Gastrocnemius medialis (tissue), 4 donors: Measurements from ENCODE around the gene CCDC172. TPM values are rescaled to one million over a fixed set of nuclear protein-coding genes. Genes with fewer than 3 reads are reported as not detected.

Experiments
- ATAC-seq, 2 donors: fragments of 150-250 bp; one replicate each; pipeline ENCODE4 v1.9.1; 2016
- DNase-seq, 2 donors: peaks; one replicate each; pipeline ENCODE4 v3.0.0-alpha.2; 2019
- H3K27ac ChIP-seq, 4 donors: fragments of 200-600 bp; sonication (generic); 1 replicate in 1 of 4; 2 replicates in 3 of 4; pipeline ENCODE4 v1.5.1; 2016 to 2018; ENCODE audit warnings: mild to moderate bottlenecking in 2 of 4, moderate library complexity in 1 of 4
- H3K27me3 ChIP-seq, 3 donors: fragments of 200-600 bp; sonication (generic) in 2 of 3; 1 replicate in 1 of 3; 2 replicates in 2 of 3; pipeline versions ENCODE4 v1.5.1 to v1.6.0; 2016 to 2019; ENCODE audit warnings: mild to moderate bottlenecking in 1 of 3, moderate library complexity in 1 of 3
- H3K36me3 ChIP-seq, 2 donors: fragments of 200-600 bp; sonication (generic) in 1 of 2; one replicate each; pipeline ENCODE4 v1.5.1; 2017 to 2018
- H3K4me1 ChIP-seq, 2 donors: fragments of 200-600 bp; sonication (generic) in 1 of 2; one replicate each; pipeline ENCODE4 v1.5.1; 2016 to 2017; ENCODE audit warnings: mild to moderate bottlenecking in 2 of 2
- H3K4me3 ChIP-seq, 4 donors: fragments of 200-600 bp; sonication (generic) in 3 of 4; 1 replicate in 1 of 4; 2 replicates in 3 of 4; pipeline ENCODE4 v1.5.1; 2016 to 2019; ENCODE audit warnings: mild to moderate bottlenecking in 2 of 4
- H3K9me3 ChIP-seq, 3 donors: fragments of 200-600 bp; sonication (generic) in 2 of 3; 1 replicate in 1 of 3; 2 replicates in 2 of 3; pipeline ENCODE4 v1.5.1; 2016 to 2019
- POLR2A ChIP-seq, 2 donors: fragments of 450-650 bp; IDR thresholded peaks; one replicate each; pipeline ENCODE4 v1.6.1; 2017; ENCODE audit warnings: antibody characterized with exemption in 2 of 2, mild to moderate bottlenecking in 2 of 2, moderate library complexity in 2 of 2
- in situ Hi-C, 4 donors: fragments of 200-750 bp; cut with MboI; loops; one replicate each; pipeline versions ENCODE4 v1.15.0 to v1.8.0; 2017; ENCODE audit warnings: low sequenced_read_pairs in 4 of 4
- intact Hi-C: fragments of 100-400 bp; cut with DNase I; formaldehyde crosslinking; loops from one replicate; pipeline ENCODE4 v1.15.1; 2023; ENCODE audit warnings: low total_unique reads
- total RNA-seq, 4 donors: library from RNA; depleted of rRNA; stranded (reverse); fragments of >200 nt; gene quantifications; one replicate each; pipeline versions ENCODE4 v1.1.0 to v1.2.3, GENCODE V29; 2016
- TF ChIP-seq, protein P1 (sequence below), 5 experiments: fragments of 450-650 bp in 3 of 5; fragments of 200-600 bp in 2 of 5; sonication (generic) in 2 of 5; IDR thresholded peaks in 4 of 5; conservative IDR thresholded peaks in 1 of 5; 1 replicate in 4 of 5; 2 replicates in 1 of 5; pipeline ENCODE4 v1.5.1; 2016 to 2019; ENCODE audit warnings: antibody characterized with exemption in 5 of 5, mild to moderate bottlenecking in 3 of 5, moderate library complexity in 3 of 5

The CCDC172 gene
- total RNA-seq, 4 donors from 2014 or later: not detected

DNA sequence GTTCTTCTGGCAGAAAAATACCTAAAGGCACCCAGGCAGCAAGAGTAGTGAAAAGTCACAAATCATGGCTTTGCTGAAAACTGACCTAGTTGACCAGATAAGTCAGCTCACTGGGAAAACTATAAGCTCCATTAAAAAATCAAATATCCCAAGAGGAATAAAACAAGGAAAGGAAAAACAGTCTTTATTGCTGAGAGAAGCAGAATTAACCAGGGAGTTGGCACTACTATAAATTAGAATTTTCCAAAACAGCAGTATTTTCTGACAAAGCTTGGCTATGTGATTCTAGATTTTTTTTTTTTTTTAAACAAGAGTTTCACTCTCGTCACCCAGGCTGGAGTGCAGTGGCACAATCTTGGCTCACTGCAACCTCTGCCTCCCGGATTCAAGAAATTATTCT lies 12.6 kb downstream of the CCDC172 start:
- no peak for TF ChIP-seq POLR2A (IDR thresholded peaks at IDR 0.05)
- TF ChIP-seq, protein P1, sequence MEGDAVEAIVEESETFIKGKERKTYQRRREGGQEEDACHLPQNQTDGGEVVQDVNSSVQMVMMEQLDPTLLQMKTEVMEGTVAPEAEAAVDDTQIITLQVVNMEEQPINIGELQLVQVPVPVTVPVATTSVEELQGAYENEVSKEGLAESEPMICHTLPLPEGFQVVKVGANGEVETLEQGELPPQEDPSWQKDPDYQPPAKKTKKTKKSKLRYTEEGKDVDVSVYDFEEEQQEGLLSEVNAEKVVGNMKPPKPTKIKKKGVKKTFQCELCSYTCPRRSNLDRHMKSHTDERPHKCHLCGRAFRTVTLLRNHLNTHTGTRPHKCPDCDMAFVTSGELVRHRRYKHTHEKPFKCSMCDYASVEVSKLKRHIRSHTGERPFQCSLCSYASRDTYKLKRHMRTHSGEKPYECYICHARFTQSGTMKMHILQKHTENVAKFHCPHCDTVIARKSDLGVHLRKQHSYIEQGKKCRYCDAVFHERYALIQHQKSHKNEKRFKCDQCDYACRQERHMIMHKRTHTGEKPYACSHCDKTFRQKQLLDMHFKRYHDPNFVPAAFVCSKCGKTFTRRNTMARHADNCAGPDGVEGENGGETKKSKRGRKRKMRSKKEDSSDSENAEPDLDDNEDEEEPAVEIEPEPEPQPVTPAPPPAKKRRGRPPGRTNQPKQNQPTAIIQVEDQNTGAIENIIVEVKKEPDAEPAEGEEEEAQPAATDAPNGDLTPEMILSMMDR (IDR thresholded peaks at IDR 0.05 in 4 of 5, conservative IDR thresholded peaks at IDR 0.05 in 1 of 5): no peak
- Histone ChIP-seq H3K27ac (no peak overlapping the region), H3K27me3 (no peaks in the 10 kb centered on the region), H3K4me1 (no peaks in the 10 kb centered on the region), H3K4me3 (no peak overlapping the region), H3K9me3 (no peaks in the 10 kb centered on the region), H3K36me3 (no peaks in the 10 kb centered on the region)
- ATAC-seq (no peak), DNase-seq (no peak)
- in situ Hi-C loops: no loop called here
- intact Hi-C loops: no loop called here

DNA sequence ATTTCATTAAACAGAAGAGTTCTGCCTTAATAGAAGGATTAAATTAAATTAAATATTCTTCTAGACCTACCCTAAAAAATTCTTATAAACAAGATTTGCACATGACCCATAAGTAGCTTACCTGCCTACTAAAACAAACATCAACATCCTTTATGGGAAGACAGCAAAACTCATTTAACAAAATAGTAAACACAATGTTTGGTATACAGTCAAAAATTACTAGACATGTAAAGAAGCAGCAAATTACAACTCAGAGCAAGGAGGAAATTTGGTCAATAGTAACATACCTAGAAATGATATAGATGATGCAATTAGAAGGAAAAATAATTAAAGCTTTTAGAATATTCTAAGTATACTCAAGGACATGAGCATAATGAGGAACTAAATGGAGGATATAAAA lies 27.9 kb downstream of the CCDC172 start:
- Histone ChIP-seq H3K36me3 (no peaks in the 10 kb centered on the region), H3K4me1 (no peaks in the 10 kb centered on the region), H3K27ac (no peak overlapping the region), H3K9me3 (no peaks in the 10 kb centered on the region), H3K27me3 (no peaks in the 10 kb centered on the region), H3K4me3 (no peak overlapping the region)
- intact Hi-C loops: no loop called here
- DNase-seq (no peak), ATAC-seq (no peak)
- no peak for TF ChIP-seq POLR2A (IDR thresholded peaks at IDR 0.05)
- TF ChIP-seq, protein P1 (IDR thresholded peaks at IDR 0.05 in 4 of 5, conservative IDR thresholded peaks at IDR 0.05 in 1 of 5): no peak
- in situ Hi-C loops: no loop called here

DNA sequence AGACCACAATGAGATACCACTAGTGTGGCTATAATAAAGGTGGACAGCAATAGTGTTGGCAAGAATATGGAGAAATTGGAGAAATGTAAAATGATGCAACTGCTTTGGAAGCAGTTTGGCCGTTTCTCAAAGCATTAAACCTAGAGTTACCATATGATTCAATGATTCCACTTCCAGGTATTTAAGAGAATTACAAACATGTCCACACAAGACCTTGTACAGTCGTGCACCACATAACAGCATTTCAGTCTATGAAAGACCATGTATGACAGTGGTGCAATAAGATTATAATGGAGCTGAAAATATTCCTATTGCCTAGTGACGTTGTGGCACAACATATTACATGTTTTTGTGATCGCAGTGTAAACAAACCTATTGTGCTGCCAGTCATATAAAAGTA lies 29.6 kb downstream of the CCDC172 start:
- ATAC-seq: no peak
- intact Hi-C loops: no loop called here

DNA sequence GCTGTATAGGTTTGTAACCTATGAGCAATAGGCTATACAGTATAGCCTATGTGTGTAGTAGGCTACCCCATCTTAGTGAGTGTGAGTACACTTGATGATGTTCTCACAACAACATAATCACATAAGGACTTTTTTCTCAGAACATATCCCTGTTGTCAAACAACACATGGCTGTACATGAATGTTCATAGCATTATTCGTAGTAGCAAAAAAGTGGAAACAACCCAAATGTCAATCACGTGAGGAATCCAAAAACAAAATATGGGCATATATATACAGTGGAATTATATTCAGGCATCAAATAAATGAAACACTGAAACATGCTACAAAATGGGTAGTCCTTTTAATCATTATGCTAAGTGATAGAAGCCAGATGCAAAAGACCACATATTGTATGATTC lies 31.1 kb downstream of the CCDC172 start:
- TF ChIP-seq POLR2A (IDR thresholded peaks at IDR 0.05): no peak
- TF ChIP-seq, protein P1 (IDR thresholded peaks at IDR 0.05 in 4 of 5, conservative IDR thresholded peaks at IDR 0.05 in 1 of 5): no peak
- no peak overlapping the region for H3K4me3 ChIP-seq
- H3K36me3 ChIP-seq: no peaks in the 10 kb centered on the region
- no peaks in the 10 kb centered on the region for H3K4me1 ChIP-seq
- no peaks in the 10 kb centered on the region for H3K27me3 ChIP-seq
- DNase-seq (no peak), ATAC-seq (no peak)
- H3K27ac ChIP-seq: no peak overlapping the region
- no peaks in the 10 kb centered on the region for H3K9me3 ChIP-seq
- intact Hi-C loops: no loop called here
- in situ Hi-C loops: no loop called here

More for the DNA sequence above, 29.6 kb downstream of the CCDC172 start:
- in situ Hi-C loops: no loop called here
- Histone ChIP-seq H3K9me3 (no peaks in the 10 kb centered on the region), H3K4me1 (no peaks in the 10 kb centered on the region), H3K27ac (no peak overlapping the region), H3K27me3 (no peaks in the 10 kb centered on the region), H3K36me3 (no peaks in the 10 kb centered on the region), H3K4me3 (no peak overlapping the region)
- DNase-seq: no peak
- TF ChIP-seq, protein P1 (IDR thresholded peaks at IDR 0.05 in 4 of 5, conservative IDR thresholded peaks at IDR 0.05 in 1 of 5): no peak
- no peak for TF ChIP-seq POLR2A (IDR thresholded peaks at IDR 0.05)

DNA sequence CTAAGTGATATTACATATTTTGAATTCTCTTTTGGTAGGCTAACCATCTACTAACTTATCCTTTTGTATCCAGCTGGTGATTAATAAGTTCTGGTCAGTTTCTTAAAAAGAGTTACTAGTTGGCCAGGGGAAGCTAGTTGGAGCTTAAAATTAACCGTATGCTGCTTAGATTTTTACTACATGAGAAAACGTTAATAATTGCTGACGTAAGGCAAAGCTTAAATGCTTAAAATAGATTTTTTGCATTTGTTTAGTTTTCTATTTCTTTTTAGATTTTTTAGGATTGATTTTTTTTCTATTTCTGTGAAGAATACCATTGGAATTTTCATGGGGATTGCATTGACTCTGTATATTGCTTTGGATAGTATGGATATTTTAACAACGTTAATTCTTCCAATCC lies 32.6 kb downstream of the CCDC172 start:
- intact Hi-C loops (no loop called here), in situ Hi-C loops (no loop called here)
- H3K4me1 ChIP-seq: no peaks in the 10 kb centered on the region
- TF ChIP-seq, protein P1 (IDR thresholded peaks at IDR 0.05 in 4 of 5, conservative IDR thresholded peaks at IDR 0.05 in 1 of 5): no peak
- no peak for TF ChIP-seq POLR2A (IDR thresholded peaks at IDR 0.05)
- no peaks in the 10 kb centered on the region for H3K27me3 ChIP-seq
- no peak overlapping the region for H3K27ac ChIP-seq
- ATAC-seq: no peak
- no peak overlapping the region for H3K4me3 ChIP-seq
- H3K9me3 ChIP-seq: no peaks in the 10 kb centered on the region
- no peak for DNase-seq
- H3K36me3 ChIP-seq: no peaks in the 10 kb centered on the region
